ENCODE data around the gene NECAB2. TPM values are rescaled to one million over a fixed set of nuclear protein-coding genes. Genes with fewer than 3 reads are reported as not detected.

Gene NECAB2
- total and polyA plus RNA-seq, 2 experiments from 2014 or later = 1.6 to 5.1 TPM

DNA sequence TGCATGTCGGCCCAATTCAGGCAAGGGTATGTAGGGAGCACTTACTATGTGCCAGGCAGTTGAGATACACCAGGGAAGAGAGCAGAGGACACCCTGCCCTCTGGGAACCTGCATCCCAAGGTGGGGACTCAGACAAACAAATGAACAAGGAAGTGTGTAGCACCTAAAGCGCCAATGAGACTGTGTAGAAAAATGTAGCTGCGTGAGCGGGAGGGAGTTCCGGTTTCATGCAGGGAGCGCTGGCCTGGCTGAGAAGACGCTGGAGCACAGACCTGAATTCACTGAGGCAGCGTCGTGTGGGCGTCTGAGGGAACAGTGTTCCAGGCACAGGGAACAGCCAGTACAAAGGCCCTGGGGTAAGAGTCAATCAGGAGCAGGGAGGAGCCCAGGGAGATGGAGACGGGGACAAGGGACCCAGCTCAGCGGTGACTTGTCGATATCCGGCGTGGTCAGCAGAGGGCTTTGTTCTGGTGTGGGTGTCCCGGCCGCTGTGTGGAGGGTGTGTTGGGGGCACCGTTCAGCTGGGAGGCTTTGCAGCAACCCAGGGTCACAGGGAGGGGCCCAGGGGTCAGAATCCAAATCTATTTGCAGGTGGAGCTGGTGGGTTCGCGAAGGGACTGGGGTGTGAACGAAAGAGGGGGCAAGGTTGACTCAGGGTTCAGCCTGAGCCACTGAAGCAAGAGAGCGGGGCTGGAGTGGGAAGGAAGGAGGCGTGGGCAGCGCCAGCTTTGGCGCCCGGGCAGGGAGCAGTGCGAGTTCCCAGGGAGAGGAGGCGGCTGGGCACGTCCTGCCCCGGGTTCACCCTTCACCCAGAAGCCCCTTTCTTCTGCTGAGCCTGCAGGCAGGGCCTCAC is 32.8 kb upstream of the NECAB2 start (continued):
- TF ChIP-seq REST (IDR thresholded peaks at IDR 0.05; ENCODE audit: unreplicated experiment) = no peak
- no peak for TF ChIP-seq CREB1 (CRISPR knock-in tag; IDR thresholded peaks at IDR 0.05; ENCODE audit: low read depth)

- no peaks in the 10 kb centered on the region for H3K36me3 ChIP-seq (ENCODE audit: insufficient read depth)
- no peak for DNase-seq (ENCODE audit: low spot score)
- peaks cover 23% of the 10 kb centered on the region for H3K27me3 Mint-ChIP-seq (ENCODE audit: insufficient read depth, low read depth, poor library complexity)
- H3K4me1 ChIP-seq (ENCODE audit: insufficient read depth) = no peaks in the 10 kb centered on the region
- H3K36me3 Mint-ChIP-seq (ENCODE audit: low read depth) = no peaks in the 10 kb centered on the region; the same call in 1 of the 3 replicates
- no peaks in the 10 kb centered on the region for H3K9me3 Mint-ChIP-seq
- no peaks in the 10 kb centered on the region for H3K79me2 ChIP-seq (replicated peaks; ENCODE audit: insufficient read depth)
- H3K27ac Mint-ChIP-seq = no peak overlapping the region
- H3F3A ChIP-seq (replicated peaks; ENCODE audit: low read depth) = no peaks in the 10 kb centered on the region
- H3K4me3 Mint-ChIP-seq = no peak overlapping the region
- no peak for TF ChIP-seq REST (IDR thresholded peaks at IDR 0.05; ENCODE audit: unreplicated experiment)
- no peak for TF ChIP-seq ZNF114 (CRISPR knock-in tag; IDR thresholded peaks at IDR 0.05)
- TF ChIP-seq, protein P1, sequence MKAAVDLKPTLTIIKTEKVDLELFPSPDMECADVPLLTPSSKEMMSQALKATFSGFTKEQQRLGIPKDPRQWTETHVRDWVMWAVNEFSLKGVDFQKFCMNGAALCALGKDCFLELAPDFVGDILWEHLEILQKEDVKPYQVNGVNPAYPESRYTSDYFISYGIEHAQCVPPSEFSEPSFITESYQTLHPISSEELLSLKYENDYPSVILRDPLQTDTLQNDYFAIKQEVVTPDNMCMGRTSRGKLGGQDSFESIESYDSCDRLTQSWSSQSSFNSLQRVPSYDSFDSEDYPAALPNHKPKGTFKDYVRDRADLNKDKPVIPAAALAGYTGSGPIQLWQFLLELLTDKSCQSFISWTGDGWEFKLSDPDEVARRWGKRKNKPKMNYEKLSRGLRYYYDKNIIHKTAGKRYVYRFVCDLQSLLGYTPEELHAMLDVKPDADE (IDR thresholded peaks at IDR 0.05) = no peak
- H4K20me1 ChIP-seq (replicated peaks; ENCODE audit: insufficient read depth) = no peaks in the 10 kb centered on the region
- H3K4me3 ChIP-seq = no peak overlapping the region
- no peaks in the 10 kb centered on the region for H3K9me2 ChIP-seq (ENCODE audit: insufficient read depth)
- H2AFZ ChIP-seq = no peak overlapping the region
- H3K4me1 Mint-ChIP-seq = peaks cover 12% of the 10 kb centered on the region
- no peak for ATAC-seq
- no peaks in the 10 kb centered on the region for H3K27me3 ChIP-seq (ENCODE audit: insufficient read depth)
- no peak overlapping the region for H3K27ac ChIP-seq (ENCODE audit: low read depth)
- H3K4me2 ChIP-seq = no peak overlapping the region
These were observed 32.2 kb upstream of the NECAB2 start for GRCh38 chr16:83935858-83936255.

All from GM23338 (cell line).